ENCODE results near the gene GPR173. TPM values are rescaled to one million over a fixed set of nuclear protein-coding genes. Genes with fewer than 3 reads are reported as not detected.
A peak's percentile ranks its signal among the peaks of the same experiment; 100 is the strongest.

The GPR173 gene
- total RNA-seq, 1 donor from 2014 or later, result 0.16 TPM

DNA sequence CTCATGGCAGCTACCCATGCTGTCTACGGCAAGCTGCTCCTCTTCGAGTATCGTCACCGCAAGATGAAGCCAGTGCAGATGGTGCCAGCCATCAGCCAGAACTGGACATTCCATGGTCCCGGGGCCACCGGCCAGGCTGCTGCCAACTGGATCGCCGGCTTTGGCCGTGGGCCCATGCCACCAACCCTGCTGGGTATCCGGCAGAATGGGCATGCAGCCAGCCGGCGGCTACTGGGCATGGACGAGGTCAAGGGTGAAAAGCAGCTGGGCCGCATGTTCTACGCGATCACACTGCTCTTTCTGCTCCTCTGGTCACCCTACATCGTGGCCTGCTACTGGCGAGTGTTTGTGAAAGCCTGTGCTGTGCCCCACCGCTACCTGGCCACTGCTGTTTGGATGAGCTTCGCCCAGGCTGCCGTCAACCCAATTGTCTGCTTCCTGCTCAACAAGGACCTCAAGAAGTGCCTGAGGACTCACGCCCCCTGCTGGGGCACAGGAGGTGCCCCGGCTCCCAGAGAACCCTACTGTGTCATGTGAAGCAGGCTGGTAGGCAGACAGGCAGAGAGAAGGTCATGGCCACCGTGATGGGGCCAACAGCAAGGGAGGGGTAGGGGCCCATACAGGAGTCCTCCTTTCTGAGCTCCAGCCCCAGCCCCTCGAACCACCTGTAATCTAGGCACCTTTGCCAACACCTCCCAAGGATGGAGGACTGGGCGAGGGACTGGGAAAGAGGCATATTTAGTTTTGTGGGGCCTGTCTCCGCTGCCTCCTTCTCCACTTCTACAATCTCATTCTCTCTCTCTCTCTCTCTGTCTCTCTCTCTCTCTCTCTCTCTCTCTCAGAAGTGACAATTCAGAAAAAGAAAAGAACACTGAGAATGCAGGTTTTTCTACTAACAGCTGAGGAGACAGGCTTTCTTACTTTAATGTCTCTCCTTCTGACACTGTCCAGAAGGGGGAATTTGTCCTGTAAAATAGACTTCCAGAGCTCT is 28.9 kb downstream of the GPR173 start:
- H3K27me3 Mint-ChIP-seq, result no peaks in the 10 kb centered on the region
- peaks cover 2% of the 10 kb centered on the region for H3K36me3 Mint-ChIP-seq (ENCODE audit: low read depth)
- TF ChIP-seq, protein P1, sequence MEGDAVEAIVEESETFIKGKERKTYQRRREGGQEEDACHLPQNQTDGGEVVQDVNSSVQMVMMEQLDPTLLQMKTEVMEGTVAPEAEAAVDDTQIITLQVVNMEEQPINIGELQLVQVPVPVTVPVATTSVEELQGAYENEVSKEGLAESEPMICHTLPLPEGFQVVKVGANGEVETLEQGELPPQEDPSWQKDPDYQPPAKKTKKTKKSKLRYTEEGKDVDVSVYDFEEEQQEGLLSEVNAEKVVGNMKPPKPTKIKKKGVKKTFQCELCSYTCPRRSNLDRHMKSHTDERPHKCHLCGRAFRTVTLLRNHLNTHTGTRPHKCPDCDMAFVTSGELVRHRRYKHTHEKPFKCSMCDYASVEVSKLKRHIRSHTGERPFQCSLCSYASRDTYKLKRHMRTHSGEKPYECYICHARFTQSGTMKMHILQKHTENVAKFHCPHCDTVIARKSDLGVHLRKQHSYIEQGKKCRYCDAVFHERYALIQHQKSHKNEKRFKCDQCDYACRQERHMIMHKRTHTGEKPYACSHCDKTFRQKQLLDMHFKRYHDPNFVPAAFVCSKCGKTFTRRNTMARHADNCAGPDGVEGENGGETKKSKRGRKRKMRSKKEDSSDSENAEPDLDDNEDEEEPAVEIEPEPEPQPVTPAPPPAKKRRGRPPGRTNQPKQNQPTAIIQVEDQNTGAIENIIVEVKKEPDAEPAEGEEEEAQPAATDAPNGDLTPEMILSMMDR (IDR thresholded peaks at IDR 0.05), result no peak
- DNase-seq (no peak), ATAC-seq (ENCODE audit: low read depth) (no peak)
- ChIA-PET CTCF (no interaction called here), POLR2A (no interaction called here)
- H3K4me3 Mint-ChIP-seq, result no peak overlapping the region
- intact Hi-C loops (cut with micrococcal nuclease), result loop anchor here (10.0 kb wide), 1 partner anchor 237 kb away; no protein-coding TSS in a partner anchor
- no peaks in the 10 kb centered on the region for H3K9me3 Mint-ChIP-seq
- H3K27ac Mint-ChIP-seq, result no peak overlapping the region
- H3K4me1 Mint-ChIP-seq, result peaks cover 9% of the 10 kb centered on the region

DNA sequence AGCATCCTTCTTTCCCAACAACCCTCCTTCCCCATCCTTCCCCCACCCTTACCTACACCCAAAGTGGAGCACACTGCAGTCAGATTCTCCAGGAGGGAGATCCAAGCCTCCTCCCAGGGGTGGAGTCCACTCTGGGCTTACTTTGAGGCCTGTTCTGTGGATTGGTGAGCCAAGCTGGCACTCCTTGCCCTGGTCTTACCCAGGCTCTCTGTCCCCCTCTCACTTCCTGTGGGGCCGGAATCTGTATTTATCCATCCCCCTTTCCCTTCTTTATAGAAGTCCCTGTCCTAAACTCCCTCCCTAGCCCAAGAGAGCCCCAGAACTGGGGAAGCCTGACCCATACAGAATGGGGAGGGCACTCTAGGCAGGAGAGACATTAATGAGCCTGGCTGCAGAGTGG is 30.4 kb downstream of the GPR173 start:
- Mint-ChIP-seq H3K4me1 (peaks cover 17% of the 10 kb centered on the region), H3K27ac (no peak overlapping the region), H3K27me3 (no peaks in the 10 kb centered on the region), H3K36me3 (ENCODE audit: low read depth) (peaks cover 6% of the 10 kb centered on the region), H3K4me3 (no peak overlapping the region), H3K9me3 (no peaks in the 10 kb centered on the region)
- DNase-seq (no peak), ATAC-seq (ENCODE audit: low read depth) (no peak)
- TF ChIP-seq, protein P1 (IDR thresholded peaks at IDR 0.05), result no peak
- ChIA-PET CTCF (no interaction called here), POLR2A (no interaction called here)
- intact Hi-C loops (cut with micrococcal nuclease), result loop anchor here (10.0 kb wide), 1 partner anchor 236 kb away; no protein-coding TSS in a partner anchor

DNA sequence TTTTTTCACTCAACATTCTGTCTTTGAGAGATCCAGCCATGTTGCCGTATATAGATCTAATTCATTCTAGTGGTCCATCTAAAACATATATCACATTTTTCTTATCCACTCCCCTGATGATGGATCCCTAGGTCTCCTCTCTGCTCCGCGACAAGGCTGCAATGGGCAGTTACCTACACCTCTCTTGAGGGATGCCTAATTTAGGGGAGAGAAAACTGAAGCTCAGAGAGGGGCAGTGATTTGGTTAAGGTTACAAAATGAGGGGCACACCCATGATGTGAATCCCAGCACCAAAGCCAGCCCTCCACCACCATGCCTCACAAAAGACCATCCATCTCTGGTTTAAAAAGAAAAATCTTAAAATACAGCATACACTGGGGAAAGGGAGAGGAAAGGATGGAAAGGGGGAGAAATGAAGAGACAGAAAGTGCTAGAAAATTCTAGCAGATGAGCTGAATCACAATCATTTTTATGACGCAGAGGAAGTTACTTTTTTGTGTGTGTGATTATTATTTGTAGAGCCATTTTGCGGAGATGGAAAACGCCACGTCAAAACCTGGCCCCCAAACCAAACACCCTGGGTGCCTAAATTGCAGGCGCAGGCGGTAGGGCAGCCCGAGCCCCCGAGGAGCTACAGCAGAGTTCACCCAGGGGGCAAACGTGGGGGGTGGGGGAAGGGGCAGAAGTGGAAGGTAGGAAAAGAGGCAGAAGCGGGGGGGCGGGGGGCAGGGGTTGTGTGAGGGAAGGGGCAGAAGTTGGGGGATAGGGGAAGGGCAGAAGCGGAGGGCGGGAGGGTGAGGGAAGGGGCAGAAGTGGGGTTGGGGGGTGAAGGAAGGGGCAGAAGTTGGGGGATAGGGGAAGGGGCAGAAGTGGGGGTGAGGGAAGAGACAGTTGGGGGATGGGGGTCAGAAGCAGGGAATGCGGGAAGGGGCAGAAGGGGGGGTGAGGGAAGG is 32.3 kb downstream of the GPR173 start:
- POLR2A ChIA-PET, result interaction anchor here (0.6 to 2.8 kb wide), 6 partner anchors 8 to 602 kb away, joined by 4 to 21 read pairs (median 13); partner anchors contain the start of gene KDM5C
- peaks cover 24% of the 10 kb centered on the region for H3K36me3 Mint-ChIP-seq (ENCODE audit: low read depth)
- ATAC-seq (ENCODE audit: low read depth) (no peak), DNase-seq (no peak)
- intact Hi-C loops (cut with micrococcal nuclease), result loop anchor here (5.0 to 10.0 kb wide), 5 partner anchors 146 to 1726 kb away; partner anchors contain the start of genes HUWE1, KDM5C, MAGED2 and PHF8
- H3K27me3 Mint-ChIP-seq, result no peaks in the 10 kb centered on the region
- TF ChIP-seq, protein P1 (IDR thresholded peaks at IDR 0.05), result no peak
- CTCF ChIA-PET, result no interaction called here
- H3K4me3 Mint-ChIP-seq, result peak overlapping the region; percentile 82
- no peaks in the 10 kb centered on the region for H3K9me3 Mint-ChIP-seq
- peaks cover 27% of the 10 kb centered on the region for H3K4me1 Mint-ChIP-seq
- H3K27ac Mint-ChIP-seq, result peak overlapping the region; percentile 93

DNA sequence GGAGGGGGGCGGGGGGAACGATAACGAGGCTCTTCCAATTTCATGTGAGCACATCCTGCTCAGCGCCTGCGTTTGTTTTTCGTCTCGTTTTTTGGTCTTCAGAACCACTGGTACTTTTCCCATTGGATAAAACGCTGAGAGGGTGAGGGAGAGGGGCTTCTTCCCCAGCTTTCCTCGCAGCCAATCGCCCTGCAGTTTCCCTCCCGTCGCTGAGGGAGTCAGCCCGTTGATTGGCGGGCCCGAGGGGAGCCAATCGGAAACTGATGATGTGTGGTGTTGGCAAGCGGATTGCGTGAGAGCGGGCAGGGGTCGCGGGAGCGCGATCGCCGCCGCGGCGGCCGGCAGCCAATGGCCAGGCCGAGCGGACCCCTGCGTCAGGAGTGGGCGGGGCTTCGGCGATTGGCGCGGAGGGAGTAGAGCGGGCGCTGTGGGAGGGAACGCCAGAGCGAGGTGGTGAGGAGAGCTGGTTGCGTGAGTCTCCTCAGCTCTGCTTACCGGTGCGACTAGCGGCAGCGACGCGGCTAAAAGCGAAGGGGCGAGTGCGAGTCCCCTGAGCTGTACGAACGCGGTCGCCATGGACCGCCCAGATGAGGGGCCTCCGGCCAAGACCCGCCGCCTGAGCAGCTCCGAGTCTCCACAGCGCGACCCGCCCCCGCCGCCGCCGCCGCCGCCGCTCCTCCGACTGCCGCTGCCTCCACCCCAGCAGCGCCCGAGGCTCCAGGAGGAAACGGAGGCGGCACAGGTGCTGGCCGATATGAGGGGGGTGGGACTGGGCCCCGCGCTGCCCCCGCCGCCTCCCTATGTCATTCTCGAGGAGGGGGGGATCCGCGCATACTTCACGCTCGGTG is 33.6 kb downstream of the GPR173 start, which contains the start of gene TSPYL2:
TSS of gene TSPYL2 (plus strand) at position 443 of the 848 bp plus-strand sequence. CDS start at position 575, 132 bp downstream.
- intact Hi-C loops (cut with micrococcal nuclease), result loop anchor here (1.0 to 10.0 kb wide), 7 partner anchors 11 to 1725 kb away; partner anchors contain the start of genes HUWE1, KDM5C, MAGED2 and PHF8
- Mint-ChIP-seq H3K27ac (peak within 1 kb of the TSS; percentile 98), H3K4me3 (peak within 1 kb of the TSS; percentile 91), H3K36me3 (ENCODE audit: low read depth) (peaks cover 31% of the 10 kb centered on the region), H3K9me3 (no peaks in the 10 kb centered on the region), H3K27me3 (no peaks in the 10 kb centered on the region), H3K4me1 (peaks cover 27% of the 10 kb centered on the region)
- peak; percentile 85 for DNase-seq
- TF ChIP-seq, protein P1 (IDR thresholded peaks at IDR 0.05), result no peak
- ATAC-seq (ENCODE audit: low read depth), result peak; percentile 92
- POLR2A ChIA-PET, result interaction anchor here (0.6 to 2.8 kb wide), 14 partner anchors 9 to 1448 kb away, joined by 3 to 21 read pairs (median 6); partner anchors contain the start of genes GNL3L, KANTR and KDM5C
- CTCF ChIA-PET, result interaction anchor here (1.0 kb wide), 1 partner anchor 10 kb away, joined by 6 read pairs; no protein-coding TSS in a partner anchor

Measured in activated B cell treated with CpG ODN at 0.5 μM for 24 hours (primary cell).